HG03280 (cell line): ENCODE data around the gene DRD4.
"Not testable (repeated sequence)": the region's sequence is repeated elsewhere in the genome, so short reads cannot be mapped to it uniquely, and the experiment has no call there.

Experiments
- ATAC-seq: cut with Tn5 transposase; IDR thresholded peaks from one replicate; pipeline ENCODE4 v1.9.1; 2021; ENCODE audit warnings: mild to moderate bottlenecking, moderate library complexity; ENCODE audit not compliant: unreplicated experiment

The DRD4 gene

DNA sequence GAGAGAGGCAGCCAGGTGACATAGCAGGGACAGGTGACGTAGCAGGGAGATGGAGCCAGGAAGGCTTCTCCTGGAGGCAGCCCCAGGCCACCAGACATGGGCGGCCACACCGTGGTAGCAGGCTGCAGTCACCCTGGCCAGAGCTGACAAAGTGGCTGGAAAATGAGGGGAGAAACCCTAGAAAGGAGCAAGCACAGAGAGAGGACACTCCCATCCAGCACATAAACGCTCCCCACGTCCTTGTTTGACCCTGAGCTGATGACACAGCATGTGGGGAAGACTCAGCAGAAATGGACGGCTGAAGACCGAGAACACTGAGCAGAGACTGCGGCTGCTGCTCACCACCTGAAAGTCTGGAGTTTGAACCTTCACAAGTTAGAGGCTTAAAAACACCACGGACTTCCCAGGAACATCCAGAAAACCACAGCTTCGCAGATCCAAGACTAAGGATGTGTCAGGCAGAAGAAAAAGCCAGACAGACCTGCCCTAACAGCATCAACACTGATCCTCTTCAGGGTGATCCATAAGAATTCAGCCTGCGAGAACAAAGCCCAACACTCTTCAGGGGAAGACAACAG, 28.7 kb downstream of the DRD4 start:
- no peak for ATAC-seq

DNA sequence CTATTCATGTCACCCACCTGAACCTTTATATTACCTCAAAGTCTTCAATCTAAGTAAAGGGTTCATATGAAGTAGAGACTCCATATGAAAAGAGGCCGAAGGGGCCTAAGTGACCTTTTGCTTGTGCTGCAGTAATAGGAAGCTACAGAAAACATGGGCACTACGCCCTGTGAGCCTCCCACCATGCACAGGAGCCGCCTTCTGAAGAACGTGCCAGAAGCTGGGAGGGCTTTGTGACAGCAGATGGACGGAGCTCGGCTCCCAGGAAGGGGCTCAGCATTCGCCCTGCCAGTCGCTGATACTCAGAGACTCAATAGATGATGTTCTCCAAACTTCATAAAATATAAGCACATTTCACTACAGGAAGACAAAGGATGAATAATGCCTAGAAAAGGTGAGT, 36.8 kb downstream of the DRD4 start:
- no peak for ATAC-seq

- no peak for ATAC-seq
Observed at GRCh38 chr11:674406-674805, 37.3 kb downstream of the DRD4 start.

DNA sequence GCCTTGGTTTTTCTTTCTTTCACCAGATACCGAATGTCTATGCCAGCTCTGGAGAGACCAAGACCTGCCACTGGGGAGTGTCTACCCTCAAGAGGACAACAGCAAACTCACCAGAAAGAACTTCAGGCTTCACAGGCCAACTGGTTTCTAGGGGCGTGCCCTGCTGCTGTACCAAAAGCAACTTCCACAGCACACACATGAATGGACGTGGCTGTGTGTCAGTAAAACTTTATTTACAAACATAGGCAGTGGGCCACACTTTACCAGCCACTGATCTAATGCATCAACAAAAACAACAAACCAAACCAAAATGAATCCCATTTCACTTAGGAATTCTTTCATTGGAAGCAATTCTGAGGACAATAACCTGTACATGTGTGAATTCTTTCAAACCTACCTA, 41.2 kb downstream of the DRD4 start:
- ATAC-seq: no peak

DNA sequence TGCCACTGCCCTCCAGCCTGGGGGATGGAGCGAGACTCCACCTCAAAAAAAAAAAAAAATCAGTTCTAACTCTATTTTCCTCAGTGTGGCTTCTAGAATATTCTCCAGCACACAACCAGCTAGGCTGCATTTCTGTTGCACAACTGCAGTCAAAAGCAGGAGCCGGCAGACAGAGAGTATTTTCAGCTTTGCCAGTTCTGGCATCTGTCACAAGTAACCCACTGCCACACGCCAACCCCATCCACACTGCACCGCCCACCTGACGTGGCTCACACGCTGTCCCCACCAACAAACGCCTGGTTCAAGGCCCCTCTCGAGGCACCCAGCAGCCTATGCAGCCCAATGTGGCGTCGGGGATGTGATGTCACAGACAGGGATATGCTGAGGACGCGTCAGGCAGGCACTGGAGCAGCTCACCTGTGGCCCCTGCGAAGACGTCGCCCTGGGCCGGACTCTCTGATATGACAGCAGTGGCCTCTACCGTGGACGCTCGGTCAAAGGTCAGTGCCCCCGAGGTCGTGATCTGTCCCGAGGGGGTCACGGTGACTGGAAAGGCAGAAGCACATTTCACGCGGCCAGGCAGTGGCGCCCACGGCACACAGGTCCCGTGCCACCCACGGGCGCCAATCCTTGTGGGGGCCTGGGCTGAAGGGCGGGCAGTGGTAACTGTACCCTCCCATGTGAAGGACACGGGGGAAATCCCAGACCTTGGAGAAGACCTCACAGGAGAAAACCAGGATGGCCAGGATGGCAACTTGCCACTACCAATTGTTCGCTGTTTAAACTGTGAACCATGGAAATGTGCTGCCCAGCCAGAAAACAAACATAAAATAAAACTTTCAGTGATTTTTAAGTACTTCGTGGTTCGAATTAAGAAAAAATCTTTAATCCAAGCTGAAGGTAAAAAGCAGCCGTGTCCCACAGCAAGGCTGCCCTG, 42.5 kb downstream of the DRD4 start:
- ATAC-seq: no peak

DNA sequence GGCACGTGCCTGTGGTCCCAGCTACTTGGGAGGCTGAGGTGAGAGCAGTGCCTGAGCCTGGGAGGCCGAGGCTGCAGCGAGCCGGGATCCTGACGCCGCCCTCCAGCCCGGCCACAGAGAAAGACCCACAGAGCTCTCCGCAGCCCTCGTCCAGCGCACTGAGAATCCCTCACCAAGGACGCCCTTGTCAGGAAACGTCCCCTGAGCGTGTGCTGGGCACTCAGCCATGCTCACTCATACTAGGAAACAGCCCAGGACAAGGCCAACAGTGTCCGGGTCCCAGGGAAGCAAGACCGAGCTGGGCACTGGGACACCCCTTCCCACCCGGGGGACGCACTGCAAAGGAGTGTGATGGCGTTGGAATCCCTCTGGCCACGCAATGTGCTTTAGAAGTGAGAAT, 43.4 kb downstream of the DRD4 start:
- no peak for ATAC-seq

DNA sequence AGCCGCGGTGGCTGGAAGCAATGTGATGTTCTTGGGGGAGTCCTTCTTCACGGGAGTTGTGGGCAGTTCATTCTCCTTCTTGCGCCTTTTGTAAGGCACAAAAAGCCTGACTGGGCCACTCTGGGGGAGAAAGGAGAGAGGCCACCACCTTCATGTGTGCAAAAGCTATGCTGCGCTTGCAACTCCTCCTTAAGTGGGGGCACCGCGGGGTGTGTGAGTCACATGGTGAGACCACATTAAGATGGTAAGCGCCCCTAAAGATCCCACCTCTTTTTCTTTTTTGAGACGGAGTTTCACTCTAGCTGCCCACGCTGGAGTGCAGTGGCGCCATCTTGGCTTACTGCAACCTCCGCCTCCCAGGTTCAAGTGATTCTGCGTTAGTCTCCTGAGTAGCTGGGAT, 43.9 kb downstream of the DRD4 start:
- no peak for ATAC-seq

- ATAC-seq: no peak
Observed at GRCh38 chr11:686451-687243, 49.6 kb downstream of the DRD4 start.

GRCh38 chr11:687751-688150, 50.7 kb downstream of the DRD4 start:
- ATAC-seq: no peak

GRCh38 chr11:688681-689080, 51.6 kb downstream of the DRD4 start:
- ATAC-seq: no peak

DNA sequence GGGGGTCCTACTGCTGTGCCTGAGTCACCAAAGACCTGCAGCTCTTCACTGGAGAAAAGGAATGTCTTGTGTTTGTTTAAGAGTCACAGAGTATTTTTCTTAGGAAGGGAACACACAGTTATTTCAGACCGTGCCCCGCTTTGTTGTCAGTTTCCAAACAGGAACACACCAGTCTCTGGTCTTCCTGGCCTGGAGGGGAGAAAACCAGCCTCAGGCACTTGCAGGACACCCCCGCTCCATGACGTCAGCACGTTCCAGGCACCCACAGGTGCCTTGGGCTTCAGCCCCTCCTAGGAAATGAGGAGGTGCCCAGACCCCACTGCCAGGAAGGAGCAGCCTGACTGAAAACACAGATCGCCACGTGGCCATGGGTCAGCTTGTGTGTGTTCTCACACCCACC, 52.6 kb downstream of the DRD4 start:
- ATAC-seq: no peak

- not testable (repeated sequence) for ATAC-seq
Observed at GRCh38 chr11:690244-690643, 53.2 kb downstream of the DRD4 start.
